Body of pancreas (tissue), 4 donors: ENCODE results near the gene TMEM129.

Source experiments
- POLR2A ChIP-seq, 3 donors: fragments of 450-650 bp; IDR thresholded peaks; one replicate each; pipeline ENCODE4 v1.6.1; 2016; ENCODE audit warnings: antibody characterized with exemption in 3 of 3, mild to moderate bottlenecking in 2 of 3
- TF ChIP-seq, protein P1 (sequence below), 7 experiments: fragments of 450-650 bp in 4 of 7; fragments of 200-600 bp in 3 of 7; sonication (generic) in 3 of 7; IDR thresholded peaks; one replicate each; pipeline ENCODE4 v1.5.1; 2016 to 2019; ENCODE audit warnings: antibody characterized with exemption in 7 of 7

GRCh38 chr4:1750381-1751154, 29.4 kb upstream of the TMEM129 start:
- no peak for TF ChIP-seq POLR2A (IDR thresholded peaks at IDR 0.05)
- TF ChIP-seq, protein P1, sequence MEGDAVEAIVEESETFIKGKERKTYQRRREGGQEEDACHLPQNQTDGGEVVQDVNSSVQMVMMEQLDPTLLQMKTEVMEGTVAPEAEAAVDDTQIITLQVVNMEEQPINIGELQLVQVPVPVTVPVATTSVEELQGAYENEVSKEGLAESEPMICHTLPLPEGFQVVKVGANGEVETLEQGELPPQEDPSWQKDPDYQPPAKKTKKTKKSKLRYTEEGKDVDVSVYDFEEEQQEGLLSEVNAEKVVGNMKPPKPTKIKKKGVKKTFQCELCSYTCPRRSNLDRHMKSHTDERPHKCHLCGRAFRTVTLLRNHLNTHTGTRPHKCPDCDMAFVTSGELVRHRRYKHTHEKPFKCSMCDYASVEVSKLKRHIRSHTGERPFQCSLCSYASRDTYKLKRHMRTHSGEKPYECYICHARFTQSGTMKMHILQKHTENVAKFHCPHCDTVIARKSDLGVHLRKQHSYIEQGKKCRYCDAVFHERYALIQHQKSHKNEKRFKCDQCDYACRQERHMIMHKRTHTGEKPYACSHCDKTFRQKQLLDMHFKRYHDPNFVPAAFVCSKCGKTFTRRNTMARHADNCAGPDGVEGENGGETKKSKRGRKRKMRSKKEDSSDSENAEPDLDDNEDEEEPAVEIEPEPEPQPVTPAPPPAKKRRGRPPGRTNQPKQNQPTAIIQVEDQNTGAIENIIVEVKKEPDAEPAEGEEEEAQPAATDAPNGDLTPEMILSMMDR (IDR thresholded peaks at IDR 0.05), result no peak
